WI38 (cell line): ENCODE data around the gene TBL3.

Experiments
- H3K4me3 ChIP-seq: 2 replicates; pipeline ENCODE4 v1.5.1; 2011; ENCODE audit warnings: low read depth, mild to moderate bottlenecking, control low read depth, low read length
- CTCF ChIP-seq: IDR thresholded peaks from 2 replicates; pipeline ENCODE4 v1.5.1; 2012; ENCODE audit warnings: low read depth, mild to moderate bottlenecking, control low read depth, low read length

TBL3 gene

GRCh38 chr16:1997494-1998359 lies 25.9 kb downstream of the TBL3 start:
- TF ChIP-seq CTCF = no peak
- H3K4me3 ChIP-seq = no peak overlapping the region

- TF ChIP-seq CTCF = no peak
- H3K4me3 ChIP-seq = no peak overlapping the region
Observed at GRCh38 chr16:1998360-1998835, 26.5 kb downstream of the TBL3 start.

- TF ChIP-seq CTCF = no peak
- no peak overlapping the region for H3K4me3 ChIP-seq
Observed at GRCh38 chr16:1998852-1999801, 27.3 kb downstream of the TBL3 start.

GRCh38 chr16:1999866-2000514 lies 28.1 kb downstream of the TBL3 start:
- TF ChIP-seq CTCF = no peak
- no peak overlapping the region for H3K4me3 ChIP-seq

GRCh38 chr16:2001035-2001434 lies 29.2 kb downstream of the TBL3 start:
- no peak for TF ChIP-seq CTCF
- H3K4me3 ChIP-seq = no peak overlapping the region

- no peak overlapping the region for H3K4me3 ChIP-seq
- no peak for TF ChIP-seq CTCF
Observed at GRCh38 chr16:2001456-2002355, 29.9 kb downstream of the TBL3 start.
